ENCODE measurements around the gene IL18RAP. TPM values are rescaled to one million over a fixed set of nuclear protein-coding genes. Genes with fewer than 3 reads are reported as not detected.

IL18RAP gene
- total RNA-seq, 1 experiment from 2014 or later: not detected

GRCh38 chr2:102444233-102444632, 21.3 kb downstream of the IL18RAP start:
- H3K27ac Mint-ChIP-seq (ENCODE audit: unreplicated experiment): no peak overlapping the region
- no peaks in the 10 kb centered on the region for H3K4me1 Mint-ChIP-seq (ENCODE audit: low read depth, unreplicated experiment)
- H3K36me3 Mint-ChIP-seq (ENCODE audit: insufficient read depth, unreplicated experiment): no peaks in the 10 kb centered on the region
- H3K9me3 Mint-ChIP-seq (ENCODE audit: low read depth, unreplicated experiment): no peaks in the 10 kb centered on the region
- TF ChIP-seq CTCF (IDR thresholded peaks at IDR 0.05; ENCODE audit: unreplicated experiment): no peak
- intact Hi-C loops (cut with micrococcal nuclease; ENCODE audit: unreplicated experiment): loop anchor here (5.0 to 10.0 kb wide), 5 partner anchors 87 to 1029 kb away; partner anchors contain the start of gene IL18R1
- CTCF ChIA-PET: no interaction called here
- H3K4me3 Mint-ChIP-seq (ENCODE audit: low read depth, unreplicated experiment): no peak overlapping the region
- no peaks in the 10 kb centered on the region for H3K27me3 Mint-ChIP-seq (ENCODE audit: unreplicated experiment)
- no TSS peak for BruUV-seq (replicated peaks)
- no peak for DNase-seq

GRCh38 chr2:102446936-102447335, 24.0 kb downstream of the IL18RAP start:
- Mint-ChIP-seq H3K4me3 (ENCODE audit: low read depth, unreplicated experiment) (no peak overlapping the region), H3K27me3 (ENCODE audit: unreplicated experiment) (no peaks in the 10 kb centered on the region), H3K36me3 (ENCODE audit: insufficient read depth, unreplicated experiment) (no peaks in the 10 kb centered on the region), H3K27ac (ENCODE audit: unreplicated experiment) (no peak overlapping the region), H3K9me3 (ENCODE audit: low read depth, unreplicated experiment) (no peaks in the 10 kb centered on the region), H3K4me1 (ENCODE audit: low read depth, unreplicated experiment) (no peaks in the 10 kb centered on the region)
- no TSS peak for BruUV-seq (replicated peaks)
- DNase-seq: no peak
- intact Hi-C loops (cut with micrococcal nuclease; ENCODE audit: unreplicated experiment): loop anchor here (10.0 kb wide), 3 partner anchors 258 to 1032 kb away; no protein-coding TSS in a partner anchor
- TF ChIP-seq CTCF (IDR thresholded peaks at IDR 0.05; ENCODE audit: unreplicated experiment): no peak
- CTCF ChIA-PET: no interaction called here

GRCh38 chr2:102449370-102449974, 26.5 kb downstream of the IL18RAP start:
- no TSS peak for BruUV-seq (replicated peaks)
- DNase-seq: peak; percentile 62
- intact Hi-C loops (cut with micrococcal nuclease; ENCODE audit: unreplicated experiment): loop anchor here (10.0 kb wide), 3 partner anchors 255 to 1035 kb away; no protein-coding TSS in a partner anchor
- H3K9me3 Mint-ChIP-seq (ENCODE audit: low read depth, unreplicated experiment): no peaks in the 10 kb centered on the region
- CTCF ChIA-PET: no interaction called here
- no peaks in the 10 kb centered on the region for H3K36me3 Mint-ChIP-seq (ENCODE audit: insufficient read depth, unreplicated experiment)
- no peaks in the 10 kb centered on the region for H3K4me1 Mint-ChIP-seq (ENCODE audit: low read depth, unreplicated experiment)
- TF ChIP-seq CTCF (IDR thresholded peaks at IDR 0.05; ENCODE audit: unreplicated experiment): peak; percentile 21
- no peaks in the 10 kb centered on the region for H3K27me3 Mint-ChIP-seq (ENCODE audit: unreplicated experiment)
- H3K27ac Mint-ChIP-seq (ENCODE audit: unreplicated experiment): no peak overlapping the region
- no peak overlapping the region for H3K4me3 Mint-ChIP-seq (ENCODE audit: low read depth, unreplicated experiment)

- Mint-ChIP-seq H3K27me3 (ENCODE audit: unreplicated experiment) (no peaks in the 10 kb centered on the region), H3K9me3 (ENCODE audit: low read depth, unreplicated experiment) (no peaks in the 10 kb centered on the region), H3K4me1 (ENCODE audit: low read depth, unreplicated experiment) (no peaks in the 10 kb centered on the region), H3K36me3 (ENCODE audit: insufficient read depth, unreplicated experiment) (no peaks in the 10 kb centered on the region), H3K27ac (ENCODE audit: unreplicated experiment) (no peak overlapping the region), H3K4me3 (ENCODE audit: low read depth, unreplicated experiment) (no peak overlapping the region)
- CTCF ChIA-PET: interaction anchor here (0.5 to 1.0 kb wide), 2 partner anchors 12 to 139 kb away, joined by 3 to 4 read pairs; no protein-coding TSS in a partner anchor
- DNase-seq: no peak
- no peak for TF ChIP-seq CTCF (IDR thresholded peaks at IDR 0.05; ENCODE audit: unreplicated experiment)
- no TSS peak for BruUV-seq (replicated peaks)
- intact Hi-C loops (cut with micrococcal nuclease; ENCODE audit: unreplicated experiment): no loop called here
Measured at GRCh38 chr2:102451968-102452367, 29.0 kb downstream of the IL18RAP start.

All from Calu3 (cell line).